Activated naive CD4-positive, alpha-beta T cell treated with anti-CD3 and anti-CD28 coated beads, Interleukin-2, amount 10 ng/mL, durations not matched to agents 7 days and 5 days (primary cell): ENCODE measurements around the gene HHIPL1.
A peak's percentile ranks its signal among the peaks of the same experiment; 100 is the strongest.

Source experiments
- CTCF ChIA-PET: fragments of 350-600 bp; sonication (Branson Sonifier 250); formaldehyde crosslinking; loops from one replicate; lab custom pipeline; 2021; ENCODE audit warnings: antibody characterized with exemption; lab: Charles Lee
- DNase-seq: peaks from one replicate; pipeline ENCODE4 v3.0.0-alpha.2; 2020
- H3K27ac Mint-ChIP-seq: one replicate; pipeline ENCODE4 v1.8.0; 2021; ENCODE audit warnings: mild to moderate bottlenecking, moderate library complexity, mixed read lengths
- H3K27me3 Mint-ChIP-seq: one replicate; pipeline ENCODE4 v1.8.0; 2021; ENCODE audit warnings: mild to moderate bottlenecking, mixed read lengths
- H3K36me3 Mint-ChIP-seq: one replicate; pipeline ENCODE4 v1.8.0; 2021; ENCODE audit warnings: mixed read lengths
- H3K4me1 Mint-ChIP-seq: one replicate; pipeline ENCODE4 v1.8.0; 2021; ENCODE audit warnings: mixed read lengths
- H3K4me3 Mint-ChIP-seq: one replicate; pipeline ENCODE4 v1.8.0; 2021; ENCODE audit warnings: mild to moderate bottlenecking, moderate library complexity, mixed read lengths
- H3K9me3 Mint-ChIP-seq: one replicate; pipeline ENCODE4 v1.8.0; 2021; ENCODE audit warnings: mixed read lengths

Gene HHIPL1

GRCh38 chr14:99726538-99727095, 81.7 kb downstream of the HHIPL1 start:
- Mint-ChIP-seq H3K27me3 (peaks cover 66% of the 10 kb centered on the region), H3K4me1 (peaks cover 2% of the 10 kb centered on the region), H3K27ac (no peak overlapping the region), H3K9me3 (no peaks in the 10 kb centered on the region), H3K36me3 (no peaks in the 10 kb centered on the region), H3K4me3 (no peak overlapping the region)
- DNase-seq: peak; percentile 8
- CTCF ChIA-PET: no interaction called here

- no peaks in the 10 kb centered on the region for H3K36me3 Mint-ChIP-seq
- peaks cover 69% of the 10 kb centered on the region for H3K27me3 Mint-ChIP-seq
- no peak overlapping the region for H3K4me3 Mint-ChIP-seq
- H3K9me3 Mint-ChIP-seq: no peaks in the 10 kb centered on the region
- no peak overlapping the region for H3K27ac Mint-ChIP-seq
- peak; percentile 8 for DNase-seq
- peaks cover 2% of the 10 kb centered on the region for H3K4me1 Mint-ChIP-seq
- CTCF ChIA-PET: interaction anchor here (4.2 kb wide), 1 partner anchor 157 kb away, joined by 29 read pairs; no protein-coding TSS in a partner anchor
Observed at GRCh38 chr14:99727096-99727870, 82.4 kb downstream of the HHIPL1 start.

GRCh38 chr14:99728231-99728920, 83.4 kb downstream of the HHIPL1 start:
- no peaks in the 10 kb centered on the region for H3K9me3 Mint-ChIP-seq
- CTCF ChIA-PET: interaction anchor here (4.2 kb wide), 1 partner anchor 156 kb away, joined by 29 read pairs; no protein-coding TSS in a partner anchor
- peak; percentile 16 for DNase-seq
- H3K4me3 Mint-ChIP-seq: no peak overlapping the region
- peaks cover 78% of the 10 kb centered on the region for H3K27me3 Mint-ChIP-seq
- H3K4me1 Mint-ChIP-seq: peaks cover 2% of the 10 kb centered on the region
- no peaks in the 10 kb centered on the region for H3K36me3 Mint-ChIP-seq
- H3K27ac Mint-ChIP-seq: no peak overlapping the region

- Mint-ChIP-seq H3K27me3 (peaks cover 80% of the 10 kb centered on the region), H3K4me3 (no peak overlapping the region), H3K27ac (no peak overlapping the region), H3K9me3 (no peaks in the 10 kb centered on the region), H3K4me1 (peaks cover 2% of the 10 kb centered on the region), H3K36me3 (no peaks in the 10 kb centered on the region)
- CTCF ChIA-PET: interaction anchor here (0.6 to 4.2 kb wide), 3 partner anchors 11 to 170 kb away, joined by 3 to 29 read pairs (median 3); no protein-coding TSS in a partner anchor
- DNase-seq: peak; percentile 5
Observed at GRCh38 chr14:99728981-99729451, 84.1 kb downstream of the HHIPL1 start.
